ENCODE data around the gene IGSF9B.

DNA sequence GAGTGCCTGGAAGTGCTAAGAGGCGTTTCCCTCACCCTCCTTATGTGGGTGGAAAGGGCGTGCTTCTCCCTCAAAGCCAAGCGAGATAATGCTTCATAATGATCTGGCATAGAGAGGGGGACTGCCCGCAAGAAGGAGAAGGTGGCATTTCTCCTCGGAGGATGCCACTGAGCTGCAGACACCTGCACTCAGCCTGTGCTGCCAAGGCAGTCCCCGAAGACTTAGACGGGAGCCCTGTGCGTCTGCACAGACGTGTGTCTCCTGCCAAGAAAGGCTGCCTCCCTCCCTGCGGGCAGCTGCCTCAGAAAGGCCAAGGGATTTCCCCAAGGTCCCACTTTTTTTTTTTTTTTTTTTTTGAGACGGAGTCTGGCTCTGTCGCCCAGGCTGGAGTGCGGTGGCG, 63.4 kb downstream of the IGSF9B start:
- TF ChIP-seq POLR2A (IDR thresholded peaks at IDR 0.05) = no peak
- TF ChIP-seq, protein P1, sequence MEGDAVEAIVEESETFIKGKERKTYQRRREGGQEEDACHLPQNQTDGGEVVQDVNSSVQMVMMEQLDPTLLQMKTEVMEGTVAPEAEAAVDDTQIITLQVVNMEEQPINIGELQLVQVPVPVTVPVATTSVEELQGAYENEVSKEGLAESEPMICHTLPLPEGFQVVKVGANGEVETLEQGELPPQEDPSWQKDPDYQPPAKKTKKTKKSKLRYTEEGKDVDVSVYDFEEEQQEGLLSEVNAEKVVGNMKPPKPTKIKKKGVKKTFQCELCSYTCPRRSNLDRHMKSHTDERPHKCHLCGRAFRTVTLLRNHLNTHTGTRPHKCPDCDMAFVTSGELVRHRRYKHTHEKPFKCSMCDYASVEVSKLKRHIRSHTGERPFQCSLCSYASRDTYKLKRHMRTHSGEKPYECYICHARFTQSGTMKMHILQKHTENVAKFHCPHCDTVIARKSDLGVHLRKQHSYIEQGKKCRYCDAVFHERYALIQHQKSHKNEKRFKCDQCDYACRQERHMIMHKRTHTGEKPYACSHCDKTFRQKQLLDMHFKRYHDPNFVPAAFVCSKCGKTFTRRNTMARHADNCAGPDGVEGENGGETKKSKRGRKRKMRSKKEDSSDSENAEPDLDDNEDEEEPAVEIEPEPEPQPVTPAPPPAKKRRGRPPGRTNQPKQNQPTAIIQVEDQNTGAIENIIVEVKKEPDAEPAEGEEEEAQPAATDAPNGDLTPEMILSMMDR (IDR thresholded peaks at IDR 0.05) = no peak

Measured in body of pancreas (tissue), 4 donors.